Activated naive CD8-positive, alpha-beta T cell (primary cell): Measurements from ENCODE around the gene MSI2.
A peak's percentile ranks its signal among the peaks of the same experiment; 100 is the strongest.
"Not testable (repeated sequence)": the region's sequence is repeated elsewhere in the genome, so short reads cannot be mapped to it uniquely, and the experiment has no call there.

Experiments used
- H3K27ac Mint-ChIP-seq: one replicate; pipeline ENCODE4 v1.8.0; 2021; ENCODE audit warnings: mixed read lengths
- H3K27me3 Mint-ChIP-seq: one replicate; pipeline ENCODE4 v1.8.0; 2021; ENCODE audit warnings: mixed read lengths
- H3K36me3 Mint-ChIP-seq: one replicate; pipeline ENCODE4 v1.8.0; 2021; ENCODE audit warnings: mixed read lengths
- H3K4me1 Mint-ChIP-seq: one replicate; pipeline ENCODE4 v1.8.0; 2021; ENCODE audit warnings: low read depth, mixed read lengths
- H3K4me3 Mint-ChIP-seq: one replicate; pipeline ENCODE4 v1.8.0; 2021; ENCODE audit warnings: mild to moderate bottlenecking, mixed read lengths
- H3K9me3 Mint-ChIP-seq: one replicate; pipeline ENCODE4 v1.8.0; 2021; ENCODE audit warnings: low read depth, mixed read lengths

The MSI2 gene

GRCh38 chr17:57286399-57287105 lies 30.2 kb downstream of the MSI2 start:
- Mint-ChIP-seq H3K4me1 (peaks cover 57% of the 10 kb centered on the region), H3K9me3 (no peaks in the 10 kb centered on the region), H3K27ac (peak overlapping the region; percentile 69), H3K36me3 (peaks cover 4% of the 10 kb centered on the region), H3K4me3 (no peak overlapping the region), H3K27me3 (no peaks in the 10 kb centered on the region)

DNA sequence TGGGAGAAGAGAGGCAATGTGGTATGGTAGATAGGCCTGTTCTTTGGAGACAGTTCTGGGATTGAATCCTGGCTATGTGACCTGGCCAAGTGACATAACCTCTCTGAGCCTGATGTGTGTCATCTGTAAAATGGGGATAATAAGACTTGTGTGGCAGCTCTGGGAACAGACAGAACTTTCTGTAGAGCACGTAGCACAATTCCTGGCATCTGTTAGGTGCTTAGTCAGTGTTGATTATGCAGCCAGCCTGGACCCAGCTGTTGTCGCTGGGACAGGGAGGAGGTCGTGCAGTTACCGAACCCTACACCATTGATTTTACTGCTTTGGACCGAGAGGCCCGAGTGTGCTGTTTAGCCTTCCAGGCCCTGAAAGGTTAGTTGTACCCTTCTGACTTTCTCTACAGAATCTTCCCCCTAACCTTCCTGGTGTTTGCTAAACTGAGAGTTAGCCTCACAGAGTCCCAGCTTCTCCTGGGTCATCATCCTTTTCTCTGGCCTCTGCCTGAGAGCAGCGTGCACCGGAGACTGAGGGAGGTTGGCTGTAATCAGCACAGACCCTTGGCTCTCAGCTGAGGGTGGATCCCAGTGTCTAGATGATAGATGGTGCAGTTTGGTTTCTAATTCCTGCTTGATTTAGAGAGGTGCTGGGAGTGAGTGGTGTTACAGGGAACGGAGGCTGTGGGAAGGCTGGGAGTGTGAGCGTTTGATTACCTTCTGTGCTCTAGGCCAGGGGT lies 31.9 kb downstream of the MSI2 start:
- H3K36me3 Mint-ChIP-seq = peaks cover 7% of the 10 kb centered on the region
- peaks cover 50% of the 10 kb centered on the region for H3K4me1 Mint-ChIP-seq
- no peaks in the 10 kb centered on the region for H3K27me3 Mint-ChIP-seq
- H3K27ac Mint-ChIP-seq = no peak overlapping the region
- H3K9me3 Mint-ChIP-seq = no peaks in the 10 kb centered on the region
- H3K4me3 Mint-ChIP-seq = no peak overlapping the region

GRCh38 chr17:57288773-57289121 lies 32.4 kb downstream of the MSI2 start:
- Mint-ChIP-seq H3K27me3 (no peaks in the 10 kb centered on the region), H3K4me1 (peaks cover 45% of the 10 kb centered on the region), H3K9me3 (no peaks in the 10 kb centered on the region), H3K36me3 (peaks cover 4% of the 10 kb centered on the region), H3K27ac (no peak overlapping the region), H3K4me3 (no peak overlapping the region)

- Mint-ChIP-seq H3K9me3 (no peaks in the 10 kb centered on the region), H3K27ac (no peak overlapping the region)
Measured at GRCh38 chr17:57289130-57289529, 32.8 kb downstream of the MSI2 start.

DNA sequence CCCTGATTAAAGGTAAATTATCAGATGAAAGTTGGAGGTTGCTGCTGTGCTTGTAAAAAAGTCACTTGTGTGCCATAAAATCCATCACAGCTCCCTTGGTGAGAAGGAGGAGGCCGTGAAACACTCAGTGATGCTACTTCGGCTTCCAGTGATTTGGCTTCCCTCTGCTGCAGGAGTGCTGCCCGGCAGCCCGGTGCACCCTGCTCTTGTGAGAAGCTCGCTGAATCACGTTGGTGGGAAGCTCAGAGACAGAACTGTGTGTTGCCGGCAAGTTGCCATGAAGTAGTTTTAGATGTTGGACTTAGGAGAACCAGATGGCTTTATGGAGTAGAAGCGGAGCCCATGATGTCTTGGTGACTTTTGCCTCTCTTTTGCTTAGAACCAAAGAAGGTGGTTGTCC lies 33.3 kb downstream of the MSI2 start:
- Mint-ChIP-seq H3K9me3 (no peaks in the 10 kb centered on the region), H3K36me3 (peaks cover 4% of the 10 kb centered on the region), H3K4me3 (no peak overlapping the region), H3K4me1 (peaks cover 47% of the 10 kb centered on the region), H3K27me3 (no peaks in the 10 kb centered on the region), H3K27ac (no peak overlapping the region)

More at GRCh38 chr17:57289130-57289529, 32.8 kb downstream of the MSI2 start:
- peaks cover 47% of the 10 kb centered on the region for H3K4me1 Mint-ChIP-seq
- no peaks in the 10 kb centered on the region for H3K27me3 Mint-ChIP-seq
- H3K36me3 Mint-ChIP-seq = peaks cover 4% of the 10 kb centered on the region
- H3K4me3 Mint-ChIP-seq = no peak overlapping the region

GRCh38 chr17:57290981-57291380 lies 34.7 kb downstream of the MSI2 start:
- no peaks in the 10 kb centered on the region for H3K9me3 Mint-ChIP-seq
- peaks cover 4% of the 10 kb centered on the region for H3K36me3 Mint-ChIP-seq
- peaks cover 46% of the 10 kb centered on the region for H3K4me1 Mint-ChIP-seq
- no peak overlapping the region for H3K4me3 Mint-ChIP-seq
- H3K27me3 Mint-ChIP-seq = no peaks in the 10 kb centered on the region
- no peak overlapping the region for H3K27ac Mint-ChIP-seq

DNA sequence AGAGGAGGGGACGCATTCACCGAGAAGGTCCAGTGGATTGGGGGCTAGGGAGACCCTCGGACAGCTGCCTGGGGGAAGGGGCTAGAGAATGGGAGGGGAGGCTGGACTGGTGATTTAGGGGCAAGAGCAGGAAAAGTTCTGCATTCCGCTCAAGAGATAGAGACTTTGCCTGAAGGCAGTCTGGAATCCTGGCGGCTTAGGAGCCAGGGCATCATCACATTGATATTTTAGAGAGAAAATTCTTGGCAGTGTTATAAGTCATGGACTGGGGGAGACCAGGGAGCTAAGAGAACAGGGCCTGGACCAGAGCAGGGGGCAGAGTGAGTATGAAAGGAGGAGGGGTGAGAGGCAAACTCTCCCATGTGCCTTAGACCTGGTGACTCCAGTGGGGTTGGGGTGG lies 35.8 kb downstream of the MSI2 start:
- Mint-ChIP-seq H3K4me1 (peaks cover 45% of the 10 kb centered on the region), H3K4me3 (no peak overlapping the region), H3K9me3 (no peaks in the 10 kb centered on the region), H3K27me3 (no peaks in the 10 kb centered on the region), H3K27ac (peak overlapping the region; percentile 19), H3K36me3 (peaks cover 4% of the 10 kb centered on the region)

GRCh38 chr17:57293077-57293476 lies 36.8 kb downstream of the MSI2 start:
- H3K27me3 Mint-ChIP-seq = no peaks in the 10 kb centered on the region
- H3K27ac Mint-ChIP-seq = no peak overlapping the region
- no peaks in the 10 kb centered on the region for H3K9me3 Mint-ChIP-seq
- peaks cover 11% of the 10 kb centered on the region for H3K36me3 Mint-ChIP-seq
- no peak overlapping the region for H3K4me3 Mint-ChIP-seq
- H3K4me1 Mint-ChIP-seq = peaks cover 43% of the 10 kb centered on the region

GRCh38 chr17:57294101-57294500 lies 37.8 kb downstream of the MSI2 start:
- H3K27me3 Mint-ChIP-seq = no peaks in the 10 kb centered on the region
- H3K4me1 Mint-ChIP-seq = peaks cover 41% of the 10 kb centered on the region
- H3K36me3 Mint-ChIP-seq = peaks cover 16% of the 10 kb centered on the region
- H3K9me3 Mint-ChIP-seq = no peaks in the 10 kb centered on the region
- H3K4me3 Mint-ChIP-seq = no peak overlapping the region
- no peak overlapping the region for H3K27ac Mint-ChIP-seq

DNA sequence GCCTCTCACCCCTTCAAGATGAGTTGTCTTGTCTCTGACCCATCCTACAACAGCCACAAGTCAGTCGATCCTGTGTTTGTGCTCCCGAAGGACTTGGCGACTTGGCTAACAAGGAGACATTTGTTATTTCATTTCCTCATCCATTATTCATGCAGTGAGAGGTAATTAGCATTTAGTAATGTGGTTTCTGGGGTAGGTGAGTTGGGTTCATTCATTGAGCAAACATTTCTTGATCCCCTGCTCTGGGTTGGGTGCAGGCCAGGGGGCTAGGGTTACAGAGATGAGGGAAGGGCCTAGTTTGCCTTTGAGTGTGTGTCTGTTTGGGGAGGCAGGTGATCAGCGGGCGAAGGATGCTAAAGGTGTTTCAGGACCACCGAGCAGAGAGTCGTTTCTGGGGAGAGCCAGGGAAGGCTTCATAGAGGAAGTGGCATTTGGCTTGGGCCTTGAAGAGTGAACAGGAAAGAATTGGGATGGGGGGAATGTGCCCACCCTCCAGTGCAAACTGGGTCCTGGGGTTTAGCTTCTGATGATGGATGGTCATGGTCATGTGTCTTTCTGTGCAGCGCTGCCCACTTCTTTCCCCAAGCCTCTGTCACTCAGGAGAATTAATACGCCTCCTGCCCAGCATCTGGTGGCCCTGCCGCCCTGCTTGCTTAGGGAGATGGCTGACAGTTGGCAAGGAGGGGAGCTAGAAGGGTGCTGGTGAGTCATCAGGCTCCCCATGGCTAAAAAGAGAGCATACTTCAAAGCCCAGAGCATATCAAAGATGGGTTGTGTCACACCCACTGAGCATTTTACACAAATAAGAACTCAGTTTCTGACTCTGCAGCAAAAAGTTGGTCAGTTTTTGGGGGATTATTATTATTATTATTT lies 38.5 kb downstream of the MSI2 start:
- peak overlapping the region; percentile 66 for H3K4me3 Mint-ChIP-seq
- no peaks in the 10 kb centered on the region for H3K9me3 Mint-ChIP-seq
- no peaks in the 10 kb centered on the region for H3K27me3 Mint-ChIP-seq
- H3K36me3 Mint-ChIP-seq = peaks cover 16% of the 10 kb centered on the region
- H3K4me1 Mint-ChIP-seq = peaks cover 37% of the 10 kb centered on the region
- peak overlapping the region; percentile 41 for H3K27ac Mint-ChIP-seq

DNA sequence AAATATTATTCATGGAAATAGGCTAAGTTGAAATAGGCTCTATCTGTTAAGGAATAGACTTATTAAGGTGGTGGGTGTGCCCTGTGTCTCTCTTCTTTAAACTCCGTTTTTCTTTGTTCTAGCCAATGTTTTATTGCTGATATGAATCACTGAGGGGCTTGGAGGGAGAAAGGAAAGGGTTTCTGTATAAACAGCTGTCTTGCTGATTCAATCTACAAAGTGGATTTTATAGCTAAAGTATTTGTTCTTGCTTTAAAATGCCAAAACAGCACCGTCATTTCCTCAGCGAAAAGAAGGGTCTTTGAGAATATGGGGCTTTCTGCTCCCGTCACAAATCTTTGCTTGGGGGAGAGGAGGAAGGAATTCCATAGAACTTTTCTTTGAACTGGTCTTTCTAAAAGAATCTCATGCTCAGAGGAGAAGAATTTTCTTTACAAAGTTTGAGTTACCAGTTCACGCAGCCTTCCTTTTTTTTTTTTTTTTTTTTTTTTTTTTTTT lies 39.3 kb downstream of the MSI2 start:
- Mint-ChIP-seq H3K4me3 (peak overlapping the region; percentile 66), H3K4me1 (peaks cover 35% of the 10 kb centered on the region), H3K27ac (peak overlapping the region; percentile 78), H3K9me3 (no peaks in the 10 kb centered on the region), H3K36me3 (peaks cover 19% of the 10 kb centered on the region), H3K27me3 (no peaks in the 10 kb centered on the region)

DNA sequence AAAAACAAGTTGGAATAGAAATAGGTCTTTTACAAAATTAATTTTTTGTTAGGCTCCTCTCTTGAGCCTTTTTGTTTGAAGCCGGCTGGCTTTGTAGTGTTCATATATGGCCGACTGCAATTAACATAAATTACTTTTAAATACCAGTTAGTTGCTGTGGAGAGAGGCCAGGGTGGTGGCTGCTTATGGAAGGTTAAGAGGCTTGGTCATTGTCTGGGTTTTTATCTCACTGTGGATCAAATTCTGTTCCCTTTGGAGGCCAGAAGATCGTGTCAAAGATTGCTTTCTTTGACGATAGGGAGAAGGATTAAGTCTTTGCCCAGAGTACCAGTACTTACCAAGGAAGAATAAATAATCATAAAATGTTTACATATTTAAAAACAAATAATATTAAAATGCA lies 39.9 kb downstream of the MSI2 start:
- peaks cover 26% of the 10 kb centered on the region for H3K36me3 Mint-ChIP-seq
- peaks cover 37% of the 10 kb centered on the region for H3K4me1 Mint-ChIP-seq
- H3K4me3 Mint-ChIP-seq = no peak overlapping the region
- no peaks in the 10 kb centered on the region for H3K9me3 Mint-ChIP-seq
- no peak overlapping the region for H3K27ac Mint-ChIP-seq
- no peaks in the 10 kb centered on the region for H3K27me3 Mint-ChIP-seq

GRCh38 chr17:57299176-57299575 lies 42.9 kb downstream of the MSI2 start:
- Mint-ChIP-seq H3K27me3 (no peaks in the 10 kb centered on the region), H3K27ac (no peak overlapping the region), H3K9me3 (no peaks in the 10 kb centered on the region), H3K4me3 (no peak overlapping the region), H3K36me3 (peaks cover 27% of the 10 kb centered on the region), H3K4me1 (peaks cover 44% of the 10 kb centered on the region)

GRCh38 chr17:57300592-57300991 lies 44.3 kb downstream of the MSI2 start:
- Mint-ChIP-seq H3K4me1 (peaks cover 32% of the 10 kb centered on the region), H3K36me3 (peaks cover 27% of the 10 kb centered on the region)

More at GRCh38 chr17:57300592-57300991, 44.3 kb downstream of the MSI2 start:
- not testable (repeated sequence) for H3K9me3 Mint-ChIP-seq, H3K4me3 Mint-ChIP-seq, H3K27ac Mint-ChIP-seq, H3K27me3 Mint-ChIP-seq
